ENCODE results near the gene ATXN1.

The ATXN1 gene

DNA sequence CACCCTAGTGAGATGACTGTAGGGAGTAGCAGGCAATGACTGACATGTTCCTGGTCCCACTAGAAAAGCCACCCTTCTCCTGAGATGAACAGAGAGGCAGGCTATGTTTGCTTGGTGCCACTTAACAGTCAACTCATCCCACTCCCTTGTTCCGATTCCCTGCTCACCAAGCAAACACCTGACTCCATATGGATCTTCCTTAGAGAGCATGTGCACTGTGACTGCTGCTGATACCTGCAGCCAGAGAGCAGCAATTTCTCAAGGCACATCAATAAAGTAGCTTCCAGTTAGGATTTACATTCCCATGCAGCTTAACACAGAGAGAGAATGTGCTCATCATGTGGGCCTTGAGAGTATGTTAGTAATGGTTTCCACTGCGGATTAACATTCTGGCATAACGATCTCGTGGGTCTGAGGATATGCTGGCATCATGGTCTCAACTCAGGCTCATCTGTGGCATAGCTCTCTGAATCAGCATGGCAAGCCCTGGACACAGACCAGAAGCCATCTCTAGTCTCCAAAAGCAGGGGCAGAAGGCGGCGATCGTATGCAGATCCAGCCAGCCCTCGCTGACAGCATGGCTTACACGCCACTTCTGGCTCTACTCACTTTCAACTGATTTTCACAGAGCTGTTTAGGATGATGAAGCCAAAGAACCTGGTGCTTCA, 43.9 kb downstream of the ATXN1 start:
- no peak for DNase-seq
- H3K4me1 Mint-ChIP-seq, result peaks cover 13% of the 10 kb centered on the region

DNA sequence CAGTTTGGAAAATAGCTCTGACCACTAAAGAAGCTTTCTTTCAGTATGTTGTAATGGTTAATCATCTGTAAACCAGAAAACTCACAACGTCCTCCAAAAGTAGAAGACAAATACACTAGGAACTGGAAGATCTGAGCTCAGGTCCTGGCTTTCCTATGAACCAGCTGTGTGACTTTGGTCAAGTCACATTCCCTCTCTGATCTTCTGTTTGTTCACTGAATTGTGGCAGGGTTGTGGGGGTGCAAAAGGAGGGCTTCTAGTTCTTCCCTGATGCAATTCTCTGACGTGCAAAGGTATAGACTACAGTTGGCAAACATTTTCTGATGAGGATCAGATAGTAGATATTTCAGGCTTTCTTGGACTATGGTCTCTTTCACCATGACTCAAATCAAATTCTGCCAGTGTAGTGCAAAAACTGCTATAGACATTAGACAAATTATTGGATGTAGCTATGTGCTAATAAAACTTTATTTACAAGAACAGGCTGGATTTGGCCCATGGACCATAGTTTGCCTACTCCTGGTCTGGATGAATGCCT, 44.9 kb downstream of the ATXN1 start:
- Mint-ChIP-seq H3K4me3 (no peak overlapping the region), H3K27me3 (ENCODE audit: low read depth, poor library complexity) (peaks cover 4% of the 10 kb centered on the region), H3K4me1 (peaks cover 14% of the 10 kb centered on the region), H3K36me3 (ENCODE audit: low read depth) (no peaks in the 10 kb centered on the region), H3K9me3 (no peaks in the 10 kb centered on the region), H3K27ac (no peak overlapping the region)
- TF ChIP-seq, protein P1, sequence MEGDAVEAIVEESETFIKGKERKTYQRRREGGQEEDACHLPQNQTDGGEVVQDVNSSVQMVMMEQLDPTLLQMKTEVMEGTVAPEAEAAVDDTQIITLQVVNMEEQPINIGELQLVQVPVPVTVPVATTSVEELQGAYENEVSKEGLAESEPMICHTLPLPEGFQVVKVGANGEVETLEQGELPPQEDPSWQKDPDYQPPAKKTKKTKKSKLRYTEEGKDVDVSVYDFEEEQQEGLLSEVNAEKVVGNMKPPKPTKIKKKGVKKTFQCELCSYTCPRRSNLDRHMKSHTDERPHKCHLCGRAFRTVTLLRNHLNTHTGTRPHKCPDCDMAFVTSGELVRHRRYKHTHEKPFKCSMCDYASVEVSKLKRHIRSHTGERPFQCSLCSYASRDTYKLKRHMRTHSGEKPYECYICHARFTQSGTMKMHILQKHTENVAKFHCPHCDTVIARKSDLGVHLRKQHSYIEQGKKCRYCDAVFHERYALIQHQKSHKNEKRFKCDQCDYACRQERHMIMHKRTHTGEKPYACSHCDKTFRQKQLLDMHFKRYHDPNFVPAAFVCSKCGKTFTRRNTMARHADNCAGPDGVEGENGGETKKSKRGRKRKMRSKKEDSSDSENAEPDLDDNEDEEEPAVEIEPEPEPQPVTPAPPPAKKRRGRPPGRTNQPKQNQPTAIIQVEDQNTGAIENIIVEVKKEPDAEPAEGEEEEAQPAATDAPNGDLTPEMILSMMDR (IDR thresholded peaks at IDR 0.05), result no peak
- DNase-seq, result no peak

More for the DNA sequence above, 43.9 kb downstream of the ATXN1 start:
- TF ChIP-seq, protein P1 (IDR thresholded peaks at IDR 0.05), result no peak
- Mint-ChIP-seq H3K9me3 (no peaks in the 10 kb centered on the region), H3K4me3 (no peak overlapping the region), H3K36me3 (ENCODE audit: low read depth) (no peaks in the 10 kb centered on the region), H3K27ac (no peak overlapping the region), H3K27me3 (ENCODE audit: low read depth, poor library complexity) (peaks cover 4% of the 10 kb centered on the region)

DNA sequence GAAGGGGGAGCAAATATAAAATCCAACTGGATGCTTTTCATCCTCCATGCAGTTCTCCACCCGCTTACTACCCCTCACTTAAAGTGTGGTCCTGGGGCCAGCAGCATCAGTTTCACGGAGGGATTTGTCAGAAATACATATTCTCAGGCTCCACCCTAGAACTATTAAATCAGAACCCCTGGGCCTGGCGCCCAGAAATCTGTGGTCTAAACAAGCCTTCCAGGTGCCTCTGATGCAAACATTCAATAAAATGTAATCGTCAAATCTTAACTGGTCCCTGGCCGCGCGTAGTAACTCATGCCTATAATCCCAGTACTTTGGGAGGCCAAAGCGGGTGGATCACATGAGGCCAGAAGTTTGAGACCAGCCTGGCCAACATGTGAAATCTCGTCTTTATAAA, 47.7 kb downstream of the ATXN1 start:
- no peak overlapping the region for H3K27ac Mint-ChIP-seq
- TF ChIP-seq, protein P1 (IDR thresholded peaks at IDR 0.05), result no peak
- no peaks in the 10 kb centered on the region for H3K9me3 Mint-ChIP-seq
- peaks cover 14% of the 10 kb centered on the region for H3K4me1 Mint-ChIP-seq
- H3K27me3 Mint-ChIP-seq (ENCODE audit: low read depth, poor library complexity), result peaks cover 4% of the 10 kb centered on the region
- DNase-seq, result no peak
- no peak overlapping the region for H3K4me3 Mint-ChIP-seq
- no peaks in the 10 kb centered on the region for H3K36me3 Mint-ChIP-seq (ENCODE audit: low read depth)

DNA sequence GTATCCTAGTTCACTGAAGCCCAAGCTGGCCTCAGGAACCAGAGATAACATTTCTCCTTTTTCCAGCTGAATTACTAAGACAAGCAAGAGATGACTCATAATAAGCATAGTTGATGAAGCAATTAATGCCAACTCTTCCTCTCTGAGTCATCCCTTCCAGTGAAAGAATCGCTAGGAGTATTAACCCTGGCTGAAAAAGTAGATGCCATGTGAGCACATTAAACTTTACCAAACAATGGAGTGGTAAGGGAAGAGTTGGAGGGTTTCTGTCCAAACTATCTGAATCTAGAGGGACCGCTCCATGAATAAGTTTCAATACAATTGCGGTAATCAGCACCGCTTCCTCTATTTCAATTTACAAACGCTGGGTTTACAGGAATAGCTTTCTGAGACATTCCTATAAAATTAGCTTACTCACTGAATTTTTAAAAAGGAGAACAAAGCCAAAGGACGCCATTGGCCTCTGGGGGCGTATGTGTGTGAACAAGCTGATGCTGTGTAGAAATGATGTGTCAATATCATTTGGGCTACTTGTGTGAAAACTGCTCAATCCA, 48.3 kb downstream of the ATXN1 start:
- Mint-ChIP-seq H3K27me3 (ENCODE audit: low read depth, poor library complexity) (peaks cover 4% of the 10 kb centered on the region), H3K36me3 (ENCODE audit: low read depth) (no peaks in the 10 kb centered on the region), H3K4me3 (no peak overlapping the region), H3K9me3 (no peaks in the 10 kb centered on the region), H3K4me1 (peaks cover 14% of the 10 kb centered on the region), H3K27ac (no peak overlapping the region)
- DNase-seq, result no peak
- TF ChIP-seq, protein P1 (IDR thresholded peaks at IDR 0.05), result no peak

DNA sequence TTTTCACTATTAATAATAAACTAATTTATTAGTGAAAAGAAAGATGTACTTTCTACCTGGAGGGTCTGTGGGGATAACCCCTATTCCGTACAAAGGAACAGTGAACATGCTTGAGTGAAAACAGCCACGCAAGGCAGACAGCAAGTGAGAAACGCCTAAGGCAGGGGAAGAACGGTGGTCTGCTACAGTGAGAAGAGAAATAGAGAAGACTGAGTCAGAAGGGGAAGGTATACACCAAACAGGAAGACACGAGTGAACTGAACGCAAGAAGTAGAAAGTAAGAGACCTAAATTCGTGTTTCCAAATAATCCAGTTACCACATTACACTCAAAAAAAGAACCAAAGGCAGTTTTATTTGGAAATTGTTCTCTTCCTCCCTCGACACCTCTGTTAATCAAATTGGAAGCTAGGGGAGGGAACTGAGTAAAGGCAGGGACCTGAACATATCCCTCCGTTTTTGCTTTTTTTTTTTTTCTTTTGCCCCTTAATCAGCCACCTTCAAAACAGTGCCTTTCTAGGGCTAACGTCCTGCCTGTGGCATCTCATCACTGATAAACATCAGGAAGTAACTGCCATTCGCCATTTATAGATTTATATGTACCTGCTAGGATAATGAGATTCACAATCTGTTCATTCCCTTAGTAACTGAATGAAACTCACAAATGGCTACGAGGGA, 48.9 kb downstream of the ATXN1 start:
- no peaks in the 10 kb centered on the region for H3K9me3 Mint-ChIP-seq
- peak overlapping the region; percentile 57 for H3K27ac Mint-ChIP-seq
- TF ChIP-seq, protein P1 (IDR thresholded peaks at IDR 0.05), result no peak
- H3K27me3 Mint-ChIP-seq (ENCODE audit: low read depth, poor library complexity), result peaks cover 4% of the 10 kb centered on the region
- peaks cover 14% of the 10 kb centered on the region for H3K4me1 Mint-ChIP-seq
- DNase-seq, result no peak
- H3K4me3 Mint-ChIP-seq, result no peak overlapping the region
- no peaks in the 10 kb centered on the region for H3K36me3 Mint-ChIP-seq (ENCODE audit: low read depth)
